Activated naive CD4-positive, alpha-beta T cell treated with anti-CD3 and anti-CD28 coated beads, Interleukin-2, amount 50 U/mL, for 72 hours (primary cell): ENCODE data around the gene KLF15. TPM values are rescaled to one million over a fixed set of nuclear protein-coding genes. Genes with fewer than 3 reads are reported as not detected.
A peak's percentile ranks its signal among the peaks of the same experiment; 100 is the strongest.
"Not testable (repeated sequence)": the region's sequence is repeated elsewhere in the genome, so short reads cannot be mapped to it uniquely, and the experiment has no call there.

ENCODE experiments used
- ATAC-seq, 2 donors: fragments of 150-1000 bp; cut with Tn5 transposase; 2 replicates each; pipeline ENCODE4 v1.10.0; 2021; ENCODE audit warnings: mild to moderate bottlenecking in 2 of 2, moderate library complexity in 2 of 2
- DNase-seq, 2 donors: peaks; one replicate each; pipeline ENCODE4 v3.0.0; 2021 to 2022; ENCODE audit warnings: low spot score in 2 of 2
- H3K27ac Mint-ChIP-seq, 2 donors: one replicate each; pipeline ENCODE4 v1.8.0; 2022; ENCODE audit warnings: mild to moderate bottlenecking in 2 of 2, mixed read lengths in 2 of 2
- H3K36me3 Mint-ChIP-seq, 2 donors: one replicate each; pipeline ENCODE4 v1.8.0; 2022; ENCODE audit warnings: mixed read lengths in 2 of 2
- H3K9me3 Mint-ChIP-seq, 2 donors: one replicate each; pipeline ENCODE4 v1.8.0; 2022; ENCODE audit warnings: mixed read lengths in 2 of 2
- total RNA-seq, 2 donors: library from RNA; stranded (reverse); gene quantifications; one replicate each; pipeline ENCODE4 v1.2.3, GENCODE V29; 2022

KLF15 gene
- total RNA-seq, 2 donors from 2014 or later, result 0.68 TPM; not detected in 1

DNA sequence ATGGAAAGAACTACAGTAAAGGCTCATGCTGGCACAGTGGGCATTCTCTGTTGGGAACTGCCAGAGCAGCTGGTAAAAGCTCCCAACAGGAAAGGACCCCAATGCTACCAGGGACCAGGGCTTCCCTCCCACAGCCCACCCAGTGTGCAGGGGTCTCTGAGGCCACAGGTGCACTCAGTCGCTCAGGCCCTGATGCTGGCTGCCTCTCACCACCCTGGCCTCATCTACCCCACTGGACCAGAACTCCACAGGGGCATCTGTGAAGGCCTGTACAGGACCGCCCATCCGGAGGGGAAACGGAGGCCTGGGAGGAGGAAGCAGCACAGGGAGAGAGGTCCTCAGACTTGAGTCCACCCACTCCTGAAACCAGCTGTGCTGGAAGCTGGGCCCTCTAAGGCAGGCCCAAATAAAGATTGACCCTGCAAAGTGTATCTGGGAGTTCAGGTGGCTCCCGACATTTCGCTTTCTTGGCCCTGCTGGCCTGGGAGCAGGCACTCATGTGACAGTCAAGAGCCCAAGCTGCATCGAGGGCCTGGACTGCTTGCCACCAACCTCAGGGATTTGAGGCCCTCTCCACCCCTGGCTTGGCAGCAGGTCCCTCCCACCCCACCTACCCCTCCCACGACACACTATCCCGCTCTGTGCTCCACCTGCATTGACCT, 12.7 kb downstream of the KLF15 start:
- Mint-ChIP-seq H3K27ac (no peak overlapping the region), H3K9me3 (no peaks in the 10 kb centered on the region), H3K36me3 (no peaks in the 10 kb centered on the region)
- peak; percentile 1 to 31 for DNase-seq
- no peak for ATAC-seq

DNA sequence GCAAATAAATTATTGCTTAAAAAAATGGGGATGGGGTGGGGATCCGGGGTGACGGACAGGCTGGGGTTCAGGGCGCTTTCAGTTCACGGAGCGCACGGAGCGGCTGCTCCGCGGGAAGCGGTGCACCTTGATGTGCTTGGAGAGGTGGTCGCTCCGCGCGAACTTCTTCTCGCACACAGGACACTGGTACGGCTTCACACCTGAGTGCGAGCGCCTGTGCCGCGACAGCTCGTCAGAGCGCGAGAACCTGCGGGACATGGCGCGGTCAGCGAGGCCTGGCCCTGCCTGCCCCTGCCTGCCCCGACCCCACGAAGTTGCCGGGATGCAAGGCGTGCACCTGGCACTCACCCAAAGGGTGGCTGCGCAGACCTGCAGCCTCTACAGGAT, 13.6 kb downstream of the KLF15 start:
- no peaks in the 10 kb centered on the region for H3K9me3 Mint-ChIP-seq
- H3K36me3 Mint-ChIP-seq, result no peaks in the 10 kb centered on the region
- no peak overlapping the region for H3K27ac Mint-ChIP-seq
- ATAC-seq (no peak), DNase-seq (peak; percentile 1 to 41)

DNA sequence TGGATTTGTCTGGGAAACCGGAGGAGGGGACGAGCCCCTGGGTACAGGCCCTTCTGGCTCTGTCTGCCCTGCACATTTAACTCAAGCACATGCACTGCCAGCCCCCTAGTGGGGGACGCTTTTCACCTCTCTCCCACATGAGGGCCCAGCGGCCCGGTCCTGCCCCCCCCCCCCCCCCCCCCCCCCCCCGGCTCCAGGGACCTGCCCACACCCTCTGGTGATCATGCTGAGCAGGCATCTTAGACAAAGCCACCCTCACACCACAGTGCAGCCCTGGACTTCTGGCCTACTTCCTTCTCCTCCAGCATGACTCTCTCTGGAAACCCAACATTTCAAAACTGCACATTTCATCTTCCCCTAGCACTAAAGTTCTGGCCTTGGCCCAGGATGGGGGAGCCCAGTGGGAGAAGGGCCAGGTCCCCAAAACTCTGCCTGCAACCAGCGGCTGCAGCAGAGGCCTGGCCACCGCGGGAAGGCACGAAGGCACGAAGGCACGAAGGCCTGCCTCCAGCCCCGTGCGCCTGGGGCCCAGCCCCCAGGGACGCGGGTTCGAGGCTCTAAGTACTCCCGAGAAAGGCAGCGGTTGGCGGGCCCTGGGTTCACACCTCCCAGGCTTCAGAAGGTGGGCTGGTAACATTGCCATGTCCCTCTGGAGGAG, 14.1 kb downstream of the KLF15 start:
- Mint-ChIP-seq H3K36me3 (no peaks in the 10 kb centered on the region), H3K9me3 (no peaks in the 10 kb centered on the region), H3K27ac (no peak overlapping the region)
- ATAC-seq (no peak), DNase-seq (peak in 1 of 2 donors; percentile 0)

DNA sequence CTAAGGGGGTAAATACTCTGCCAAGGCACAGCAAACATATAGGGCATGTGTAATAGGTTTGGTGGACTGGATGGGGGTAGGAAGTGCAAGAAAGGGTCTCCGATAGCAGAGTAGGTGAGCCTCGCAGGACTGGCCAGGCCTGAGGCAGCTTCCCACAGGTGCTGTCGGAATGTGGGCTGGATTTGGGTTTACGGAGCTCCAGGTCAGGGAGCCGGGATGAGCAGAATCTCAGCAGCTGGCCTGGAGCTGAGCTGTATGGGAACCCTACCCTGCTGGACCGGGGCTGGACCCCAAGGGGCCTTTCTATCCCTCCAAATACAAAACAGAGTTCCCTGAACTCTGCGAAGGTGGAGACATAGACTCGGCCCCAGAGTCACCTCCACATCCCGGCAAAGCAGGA, 15.0 kb downstream of the KLF15 start:
- no peak overlapping the region for H3K27ac Mint-ChIP-seq
- no peak for ATAC-seq

DNA sequence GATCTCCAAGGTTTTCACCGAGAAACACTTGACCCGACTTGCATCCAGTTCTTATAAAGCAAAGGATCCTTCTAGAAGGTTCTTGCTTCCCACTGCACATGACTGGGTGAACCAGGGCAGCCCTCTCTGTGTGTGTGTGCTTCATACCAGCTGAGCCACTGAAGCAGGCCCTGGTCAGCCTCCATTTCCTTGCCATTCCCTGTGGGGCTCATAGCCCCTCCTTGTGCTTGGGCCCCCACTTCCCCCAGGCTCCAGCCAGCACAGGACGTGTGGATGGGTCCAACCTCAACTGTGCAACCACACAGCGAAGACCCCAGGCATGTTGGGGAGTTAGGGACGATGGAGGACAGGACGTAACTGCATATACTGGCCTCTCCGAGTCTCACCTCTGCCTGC, 15.5 kb downstream of the KLF15 start:
- DNase-seq, result peak in 1 of 2 donors; percentile 41
- H3K27ac Mint-ChIP-seq, result no peak overlapping the region
- no peak for ATAC-seq
- H3K36me3 Mint-ChIP-seq, result no peaks in the 10 kb centered on the region
- no peaks in the 10 kb centered on the region for H3K9me3 Mint-ChIP-seq

More for the DNA sequence above, 15.0 kb downstream of the KLF15 start:
- H3K9me3 Mint-ChIP-seq, result no peaks in the 10 kb centered on the region
- no peaks in the 10 kb centered on the region for H3K36me3 Mint-ChIP-seq
- DNase-seq, result peak in 1 of 2 donors; percentile 49

DNA sequence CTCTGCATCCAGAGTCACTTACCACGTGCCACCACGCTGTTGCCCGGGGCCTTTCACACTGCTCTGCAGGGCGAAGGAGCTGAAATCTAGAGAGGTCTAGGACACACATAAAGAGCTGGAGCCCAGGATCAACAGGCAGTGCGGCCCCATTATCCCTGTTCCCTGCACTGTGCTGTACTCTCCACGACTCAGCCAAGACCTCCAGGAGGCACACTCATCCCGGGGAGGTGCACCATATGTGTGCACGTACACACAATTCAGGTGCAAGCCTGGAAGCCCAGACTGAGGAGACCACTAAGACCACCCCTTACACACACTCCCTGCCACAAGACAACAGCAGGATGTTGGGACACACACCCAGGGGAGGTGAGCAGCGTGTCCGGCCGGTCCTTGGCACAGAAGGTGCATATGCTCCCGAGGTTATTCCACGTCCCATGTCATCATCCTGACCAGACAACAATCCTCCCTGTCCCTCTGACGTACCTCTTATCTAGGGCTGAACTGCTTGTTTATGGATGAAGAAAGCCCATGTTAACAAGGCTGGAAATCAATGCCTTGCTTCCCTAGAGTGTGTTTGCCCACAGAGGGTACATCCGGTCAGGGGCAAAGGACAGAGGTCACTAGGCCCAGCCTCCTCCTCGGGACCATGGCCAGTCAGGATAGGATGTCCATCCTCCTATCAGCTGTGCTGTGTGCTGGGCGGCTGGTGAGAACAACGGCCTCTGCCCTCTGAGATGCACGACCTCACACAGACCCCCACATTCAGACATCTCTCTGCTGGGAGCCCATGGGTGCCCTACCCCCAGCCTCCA, 16.1 kb downstream of the KLF15 start:
- Mint-ChIP-seq H3K27ac (peak overlapping the region in 1 of 2 donors; percentile 9), H3K9me3 (no peaks in the 10 kb centered on the region), H3K36me3 (no peaks in the 10 kb centered on the region)
- DNase-seq (no peak), ATAC-seq (no peak)

DNA sequence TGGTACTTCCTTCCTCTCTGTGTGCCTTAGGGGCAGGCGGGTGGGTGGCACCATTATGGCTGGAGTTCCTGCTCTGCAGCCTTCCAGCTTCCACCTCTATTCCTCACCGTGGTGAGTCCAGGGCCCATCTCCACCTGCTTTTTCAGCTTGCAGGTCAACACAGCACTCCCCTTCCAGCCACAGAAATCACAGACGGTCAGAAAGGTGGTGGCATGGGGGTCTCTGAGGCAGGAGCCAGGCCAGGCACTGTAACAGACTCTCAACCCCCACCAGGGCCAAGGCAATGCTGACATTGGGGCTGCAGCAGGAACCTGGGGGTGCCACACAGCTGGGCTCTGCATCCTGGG, 16.6 kb downstream of the KLF15 start:
- no peak for ATAC-seq
- no peaks in the 10 kb centered on the region for H3K9me3 Mint-ChIP-seq
- peak in 1 of 2 donors; percentile 38 for DNase-seq
- H3K27ac Mint-ChIP-seq, result no peak overlapping the region
- no peaks in the 10 kb centered on the region for H3K36me3 Mint-ChIP-seq

DNA sequence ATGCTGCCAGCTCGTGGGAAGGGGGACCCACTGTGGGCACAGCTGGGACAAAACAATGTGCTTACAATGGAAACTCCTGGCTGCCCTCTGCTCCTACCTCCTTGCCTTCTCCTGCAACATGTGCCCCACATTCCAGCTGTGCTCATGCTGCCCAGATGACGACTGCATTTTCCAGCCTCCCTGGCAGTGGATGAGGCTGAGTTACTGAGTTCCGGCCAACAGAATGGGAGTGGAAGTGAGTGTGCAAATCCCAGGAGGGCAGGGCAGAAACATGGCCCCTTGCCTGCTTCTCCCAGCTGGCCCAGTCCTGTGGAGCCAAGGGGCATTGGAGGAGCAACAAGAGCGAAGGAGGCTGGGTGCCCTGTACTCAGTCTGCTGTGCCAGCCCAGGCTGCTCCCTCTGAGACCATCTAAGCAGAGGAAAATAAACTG, 17.1 kb downstream of the KLF15 start:
- ATAC-seq (no peak), DNase-seq (peak in 1 of 2 donors; percentile 43)
- no peaks in the 10 kb centered on the region for H3K36me3 Mint-ChIP-seq
- no peak overlapping the region for H3K27ac Mint-ChIP-seq
- no peaks in the 10 kb centered on the region for H3K9me3 Mint-ChIP-seq

DNA sequence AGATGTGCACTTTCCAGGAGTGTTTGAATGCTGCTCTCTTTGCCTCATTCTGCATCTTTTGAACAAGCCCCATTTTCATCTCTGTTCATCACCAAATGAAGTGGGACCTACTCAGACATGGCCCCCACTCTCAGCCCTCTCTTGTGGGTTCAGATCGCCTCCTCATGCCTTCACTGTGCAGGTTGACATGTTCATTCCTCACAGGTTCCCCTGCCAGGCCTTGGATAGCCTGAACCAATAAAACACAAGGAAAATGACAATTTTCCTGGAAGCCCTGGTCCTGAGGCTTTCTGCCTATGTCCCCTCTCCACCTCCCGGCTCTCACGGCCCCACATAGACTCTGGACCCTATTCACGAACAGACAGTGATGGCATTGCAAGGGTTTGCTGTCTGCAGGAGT, 17.7 kb downstream of the KLF15 start:
- Mint-ChIP-seq H3K9me3 (no peaks in the 10 kb centered on the region), H3K27ac (no peak overlapping the region), H3K36me3 (no peaks in the 10 kb centered on the region)
- no peak for ATAC-seq
- DNase-seq, result peak in 1 of 2 donors; percentile 6

DNA sequence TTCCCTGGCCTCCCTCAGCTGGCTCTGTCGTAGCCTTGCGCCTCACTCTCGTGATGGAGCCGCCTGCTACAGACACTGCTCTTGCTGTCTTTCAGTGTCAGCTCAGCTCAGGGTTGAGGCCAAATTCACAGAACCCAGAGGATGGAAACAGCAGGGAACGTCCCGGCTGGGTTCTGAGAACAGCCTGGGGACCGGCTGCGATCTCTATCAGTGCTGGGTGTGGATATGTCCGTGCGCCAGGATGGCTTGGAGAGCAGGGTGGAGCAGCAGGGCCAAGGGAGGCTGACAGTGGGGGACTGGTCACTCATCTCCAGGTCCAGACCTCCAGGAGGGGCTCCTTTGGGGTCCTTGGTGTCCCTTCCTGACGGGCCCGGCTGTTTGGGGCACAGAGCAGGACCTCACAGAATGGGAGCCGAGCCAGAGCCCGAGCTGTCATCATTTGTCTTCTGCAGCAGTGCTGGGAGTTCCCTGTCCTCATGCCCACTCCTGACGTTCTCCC, 18.4 kb downstream of the KLF15 start:
- ATAC-seq (no peak), DNase-seq (peak in 1 of 2 donors; percentile 30)
- no peak overlapping the region for H3K27ac Mint-ChIP-seq
- H3K9me3 Mint-ChIP-seq, result no peaks in the 10 kb centered on the region
- H3K36me3 Mint-ChIP-seq, result no peaks in the 10 kb centered on the region

DNA sequence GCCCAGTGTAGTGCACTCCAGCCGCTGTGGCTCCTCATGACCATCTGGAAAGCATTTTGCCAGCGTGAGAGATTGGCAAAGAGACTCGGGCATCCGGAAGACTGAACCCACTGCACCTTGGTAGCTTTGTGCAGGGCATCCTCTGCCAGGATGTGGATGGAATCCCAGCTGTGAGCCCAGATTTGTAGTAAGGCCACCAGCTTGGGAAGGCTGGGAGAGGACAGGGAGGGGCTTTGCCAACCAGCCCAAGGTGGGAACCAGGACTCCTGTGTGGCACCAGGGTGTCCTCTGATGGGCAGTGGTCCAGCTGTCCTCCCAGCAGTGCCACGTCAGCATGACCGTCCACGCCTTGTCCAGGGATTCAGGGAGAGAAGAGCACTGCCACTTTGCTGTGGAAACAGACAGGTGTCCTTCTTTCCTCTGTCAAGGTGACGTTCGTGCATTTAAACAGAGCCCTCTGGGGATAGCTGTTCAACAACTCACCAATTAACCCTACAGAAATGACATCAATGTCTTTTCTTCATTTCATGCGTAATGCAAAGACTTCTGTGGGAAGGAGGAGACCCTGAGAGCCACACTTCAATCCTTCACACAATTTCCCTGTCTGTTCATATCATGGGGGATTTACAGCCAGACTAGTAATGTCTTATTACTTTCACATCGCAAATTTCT, 19.1 kb downstream of the KLF15 start:
- ATAC-seq (no peak), DNase-seq (peak in 1 of 2 donors; percentile 23)
- H3K36me3 Mint-ChIP-seq, result no peaks in the 10 kb centered on the region
- H3K9me3 Mint-ChIP-seq, result no peaks in the 10 kb centered on the region
- no peak overlapping the region for H3K27ac Mint-ChIP-seq

DNA sequence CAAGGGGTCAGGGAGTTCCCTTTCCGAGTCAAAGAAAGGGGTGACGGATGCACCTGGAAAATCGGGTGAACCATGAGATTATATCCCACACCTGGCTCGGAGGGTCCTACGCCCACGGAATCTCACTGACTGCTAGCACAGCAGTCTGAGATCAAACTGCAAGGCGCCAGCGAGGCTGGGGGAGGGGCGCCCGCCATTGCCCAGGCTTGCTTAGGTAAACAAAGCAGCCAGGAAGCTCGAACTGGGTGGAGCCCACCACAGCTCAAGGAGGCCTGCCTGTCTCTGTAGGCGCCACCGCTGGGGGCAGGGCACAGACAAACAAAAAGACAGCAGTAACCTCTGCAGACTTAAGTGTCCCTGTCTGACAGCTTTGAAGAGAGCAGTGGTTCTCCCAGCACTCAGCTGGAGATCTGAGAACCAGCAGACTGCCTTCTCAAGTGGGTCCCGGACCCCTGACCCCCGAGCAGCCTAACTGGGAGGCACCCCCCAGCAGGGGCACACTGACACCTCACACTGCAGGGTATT, 25.3 kb downstream of the KLF15 start:
- H3K9me3 Mint-ChIP-seq, result peaks cover 11 to 13% of the 10 kb centered on the region in 2 donors
- ATAC-seq, H3K27ac Mint-ChIP-seq: not testable (repeated sequence)

DNA sequence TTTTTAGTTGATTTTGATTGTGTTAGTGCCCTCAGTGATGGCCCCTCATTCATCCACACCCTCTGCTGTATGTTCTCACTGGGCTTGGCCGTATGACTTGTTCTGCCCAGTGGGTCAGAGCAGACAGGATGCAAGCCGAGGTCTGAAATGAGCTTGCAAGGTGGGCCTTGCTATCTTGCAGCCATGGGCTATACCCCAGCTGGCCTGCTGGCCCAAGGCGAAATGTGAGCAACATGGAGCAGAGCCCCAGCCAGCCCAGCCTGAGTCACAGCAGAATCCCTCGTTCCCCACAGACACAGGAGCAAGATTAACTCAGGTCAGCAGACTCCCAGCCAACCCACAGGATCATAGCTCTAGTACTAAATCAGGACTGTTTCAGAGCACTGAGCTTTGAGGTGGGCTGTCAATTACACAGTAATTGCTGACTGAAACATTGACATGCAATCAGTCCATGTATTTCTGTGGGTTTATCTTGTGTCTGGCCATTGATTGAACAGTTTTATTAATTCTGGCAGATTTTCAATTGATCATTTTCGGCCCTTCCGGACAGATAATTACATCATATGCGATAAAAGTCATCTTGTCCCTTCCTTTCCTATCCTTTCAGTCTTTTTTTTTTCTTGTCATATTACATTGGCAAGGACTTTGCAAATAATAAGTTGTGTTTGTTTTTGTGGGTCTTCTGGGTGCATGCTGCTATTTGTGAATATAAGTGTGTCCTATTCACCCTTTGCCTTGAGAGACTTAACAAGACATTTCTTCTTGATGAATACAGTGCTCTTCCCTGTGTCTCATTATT, 27.1 kb downstream of the KLF15 start:
- peaks cover 13 to 18% of the 10 kb centered on the region in 2 donors for H3K36me3 Mint-ChIP-seq
- no peak for ATAC-seq
- no peak overlapping the region for H3K27ac Mint-ChIP-seq
- peaks cover 16 to 17% of the 10 kb centered on the region in 2 donors for H3K9me3 Mint-ChIP-seq
- DNase-seq, result peak in 1 of 2 donors; percentile 42

More for the DNA sequence above, 25.3 kb downstream of the KLF15 start:
- DNase-seq, result not testable (repeated sequence)
- H3K36me3 Mint-ChIP-seq, result peaks cover 13 to 18% of the 10 kb centered on the region in 2 donors

DNA sequence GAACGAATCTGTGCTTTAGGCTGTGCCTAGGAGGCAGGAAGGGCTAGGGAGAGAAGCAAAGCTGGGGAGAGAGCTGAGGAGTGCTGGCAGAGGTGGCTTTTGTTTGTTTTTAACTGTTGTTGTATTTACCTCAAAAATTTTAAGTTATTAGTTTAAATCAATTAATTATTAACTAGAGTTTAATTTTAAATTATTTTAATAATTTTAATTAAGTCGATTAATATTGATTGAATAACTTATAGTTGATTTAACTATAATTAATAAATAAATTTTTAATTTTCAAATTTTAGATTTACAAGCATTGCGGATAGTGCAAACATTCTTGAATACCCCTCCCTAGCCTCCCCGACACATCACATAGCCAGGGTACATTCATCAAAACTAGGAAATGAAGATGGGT, 30.6 kb downstream of the KLF15 start:
- H3K27ac Mint-ChIP-seq, result no peak overlapping the region
- DNase-seq (no peak), ATAC-seq (no peak)
- peaks cover 13 to 18% of the 10 kb centered on the region in 2 donors for H3K36me3 Mint-ChIP-seq
- H3K9me3 Mint-ChIP-seq, result peaks cover 16 to 17% of the 10 kb centered on the region in 2 donors

DNA sequence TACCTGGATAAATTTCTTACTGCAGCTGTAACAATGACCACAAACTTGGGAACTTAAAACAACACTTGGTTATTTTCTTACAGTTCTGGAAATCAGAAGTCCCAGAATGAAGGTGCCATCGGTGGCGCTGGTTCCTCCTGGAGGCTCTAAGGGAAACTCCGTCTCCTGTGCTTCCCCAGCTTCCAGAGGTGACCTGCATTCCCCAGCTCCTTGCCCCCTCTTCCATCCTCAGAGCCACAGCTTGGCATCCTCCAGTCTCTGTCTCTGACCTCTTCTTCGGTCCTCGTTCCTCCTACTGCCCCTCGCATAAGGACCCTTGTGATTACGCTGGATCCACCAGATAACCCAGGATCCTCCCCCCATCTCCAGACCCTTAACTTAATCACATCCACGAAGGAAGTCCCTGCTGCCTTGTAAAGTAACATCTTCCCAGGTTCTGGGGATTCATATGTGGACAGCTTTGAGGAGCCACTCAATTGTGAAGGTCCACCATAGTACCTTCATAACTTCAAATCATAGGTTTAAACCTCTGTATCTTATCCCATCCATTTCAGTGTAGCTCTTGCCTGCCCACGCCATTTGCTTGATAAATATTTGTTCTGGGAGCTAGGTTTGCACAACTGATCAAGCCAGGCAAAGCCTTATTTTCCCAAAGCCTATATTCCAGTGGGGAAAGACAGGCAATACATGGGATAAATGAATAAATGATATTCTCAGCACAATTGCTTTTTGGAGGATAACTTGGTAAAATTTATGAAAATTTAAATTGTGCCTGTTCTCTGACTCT, 34.8 kb downstream of the KLF15 start:
- no peaks in the 10 kb centered on the region for H3K36me3 Mint-ChIP-seq
- peak in 1 of 2 donors; percentile 20 for DNase-seq
- ATAC-seq, result no peak
- peaks cover 4 to 5% of the 10 kb centered on the region in 2 donors for H3K9me3 Mint-ChIP-seq
- H3K27ac Mint-ChIP-seq, result no peak overlapping the region
